ENCODE data around the gene PMCH. TPM values are rescaled to one million over a fixed set of nuclear protein-coding genes. Genes with fewer than 3 reads are reported as not detected.

Gene PMCH
- total and polyA plus RNA-seq, 10 of the 15 experiments (the other 5 are each of a cell fraction or from before 2014, with no cell fraction given), result 0.35 to 2.1 (median 0.83) TPM; not detected in 4

DNA sequence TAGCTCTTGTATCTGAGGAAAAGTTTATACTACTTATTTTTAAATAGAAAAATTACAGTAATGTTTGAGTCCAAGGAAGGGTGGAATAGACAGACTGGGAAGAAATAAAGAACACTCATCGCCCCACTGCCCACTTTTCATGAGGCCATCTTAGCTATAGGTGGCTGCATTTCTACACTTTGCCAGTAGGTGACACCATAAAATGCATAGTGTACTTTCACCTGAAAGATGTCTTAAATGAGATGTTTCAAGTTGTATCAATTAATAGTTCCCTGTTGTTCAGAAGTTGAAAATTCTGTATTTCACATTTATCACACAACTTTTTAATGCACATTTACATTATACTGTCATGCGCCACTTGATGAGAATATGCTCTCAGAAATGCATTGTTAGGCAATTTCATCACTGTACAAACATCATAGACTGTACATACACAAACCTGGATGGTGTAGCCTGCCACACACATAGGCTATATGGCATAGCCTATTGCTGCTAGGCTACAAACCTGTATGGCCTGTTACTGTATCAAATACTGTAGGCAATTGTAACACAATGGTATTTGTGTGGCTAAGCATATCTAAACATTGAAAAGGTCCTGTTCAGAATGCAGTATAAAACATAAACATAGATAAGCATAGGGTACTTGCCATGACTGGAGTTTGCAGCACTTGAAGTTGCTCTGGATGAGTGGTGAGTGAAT, 27.6 kb downstream of the PMCH start (continued):
- no peak for TF ChIP-seq EGR1 (IDR thresholded peaks at IDR 0.05; ENCODE audit: borderline replicate concordance in 1 of 2, low read depth in 2 of 2, low read length in 2 of 2)
- TF ChIP-seq, protein P1, sequence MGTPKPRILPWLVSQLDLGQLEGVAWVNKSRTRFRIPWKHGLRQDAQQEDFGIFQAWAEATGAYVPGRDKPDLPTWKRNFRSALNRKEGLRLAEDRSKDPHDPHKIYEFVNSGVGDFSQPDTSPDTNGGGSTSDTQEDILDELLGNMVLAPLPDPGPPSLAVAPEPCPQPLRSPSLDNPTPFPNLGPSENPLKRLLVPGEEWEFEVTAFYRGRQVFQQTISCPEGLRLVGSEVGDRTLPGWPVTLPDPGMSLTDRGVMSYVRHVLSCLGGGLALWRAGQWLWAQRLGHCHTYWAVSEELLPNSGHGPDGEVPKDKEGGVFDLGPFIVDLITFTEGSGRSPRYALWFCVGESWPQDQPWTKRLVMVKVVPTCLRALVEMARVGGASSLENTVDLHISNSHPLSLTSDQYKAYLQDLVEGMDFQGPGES (IDR thresholded peaks at IDR 0.05), result no peak
- TF ChIP-seq ZBTB33 (IDR thresholded peaks at IDR 0.05), result no peak
- TF ChIP-seq, protein P2, sequence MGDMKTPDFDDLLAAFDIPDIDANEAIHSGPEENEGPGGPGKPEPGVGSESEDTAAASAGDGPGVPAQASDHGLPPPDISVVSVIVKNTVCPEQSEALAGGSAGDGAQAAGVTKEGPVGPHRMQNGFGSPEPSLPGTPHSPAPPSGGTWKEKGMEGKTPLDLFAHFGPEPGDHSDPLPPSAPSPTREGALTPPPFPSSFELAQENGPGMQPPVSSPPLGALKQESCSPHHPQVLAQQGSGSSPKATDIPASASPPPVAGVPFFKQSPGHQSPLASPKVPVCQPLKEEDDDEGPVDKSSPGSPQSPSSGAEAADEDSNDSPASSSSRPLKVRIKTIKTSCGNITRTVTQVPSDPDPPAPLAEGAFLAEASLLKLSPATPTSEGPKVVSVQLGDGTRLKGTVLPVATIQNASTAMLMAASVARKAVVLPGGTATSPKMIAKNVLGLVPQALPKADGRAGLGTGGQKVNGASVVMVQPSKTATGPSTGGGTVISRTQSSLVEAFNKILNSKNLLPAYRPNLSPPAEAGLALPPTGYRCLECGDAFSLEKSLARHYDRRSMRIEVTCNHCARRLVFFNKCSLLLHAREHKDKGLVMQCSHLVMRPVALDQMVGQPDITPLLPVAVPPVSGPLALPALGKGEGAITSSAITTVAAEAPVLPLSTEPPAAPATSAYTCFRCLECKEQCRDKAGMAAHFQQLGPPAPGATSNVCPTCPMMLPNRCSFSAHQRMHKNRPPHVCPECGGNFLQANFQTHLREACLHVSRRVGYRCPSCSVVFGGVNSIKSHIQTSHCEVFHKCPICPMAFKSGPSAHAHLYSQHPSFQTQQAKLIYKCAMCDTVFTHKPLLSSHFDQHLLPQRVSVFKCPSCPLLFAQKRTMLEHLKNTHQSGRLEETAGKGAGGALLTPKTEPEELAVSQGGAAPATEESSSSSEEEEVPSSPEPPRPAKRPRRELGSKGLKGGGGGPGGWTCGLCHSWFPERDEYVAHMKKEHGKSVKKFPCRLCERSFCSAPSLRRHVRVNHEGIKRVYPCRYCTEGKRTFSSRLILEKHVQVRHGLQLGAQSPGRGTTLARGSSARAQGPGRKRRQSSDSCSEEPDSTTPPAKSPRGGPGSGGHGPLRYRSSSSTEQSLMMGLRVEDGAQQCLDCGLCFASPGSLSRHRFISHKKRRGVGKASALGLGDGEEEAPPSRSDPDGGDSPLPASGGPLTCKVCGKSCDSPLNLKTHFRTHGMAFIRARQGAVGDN (IDR thresholded peaks at IDR 0.05), result no peak
- no peak for TF ChIP-seq NRF1 (conservative IDR thresholded peaks at IDR 0.05; ENCODE audit: low read depth, low read length)
- TF ChIP-seq JUNB (IDR thresholded peaks at IDR 0.05), result no peak
- no peak for TF ChIP-seq CREM (IDR thresholded peaks at IDR 0.05; ENCODE audit: low read depth)
- TF ChIP-seq ZBTB11 (CRISPR knock-in tag; IDR thresholded peaks at IDR 0.05), result no peak
- TF ChIP-seq CBX3 (IDR thresholded peaks at IDR 0.05; ENCODE audit: borderline replicate concordance, low read depth), result no peak
